ENCODE measurements around the gene DLGAP1. TPM values are rescaled to one million over a fixed set of nuclear protein-coding genes. Genes with fewer than 3 reads are reported as not detected.

The DLGAP1 gene
- polyA plus RNA-seq, 6 donors from 2014 or later = 0.32 TPM; not detected in 5

GRCh38 chr18:3799515-3799914 is 655.6 kb downstream of the DLGAP1 start:
- ATAC-seq (ENCODE audit: low read depth in 2 of 2) (no peak), DNase-seq (no peak)
- no peaks in the 10 kb centered on the region for H3K36me3 Mint-ChIP-seq
- peaks cover 8 to 11% (median 10%) of the 10 kb centered on the region in 3 donors for H3K27me3 Mint-ChIP-seq
- H3K9me3 Mint-ChIP-seq = no peaks in the 10 kb centered on the region
- no peak overlapping the region for H3K27ac Mint-ChIP-seq
- H3K4me3 Mint-ChIP-seq = no peak overlapping the region
- H3K4me1 Mint-ChIP-seq = no peaks in the 10 kb centered on the region

DNA sequence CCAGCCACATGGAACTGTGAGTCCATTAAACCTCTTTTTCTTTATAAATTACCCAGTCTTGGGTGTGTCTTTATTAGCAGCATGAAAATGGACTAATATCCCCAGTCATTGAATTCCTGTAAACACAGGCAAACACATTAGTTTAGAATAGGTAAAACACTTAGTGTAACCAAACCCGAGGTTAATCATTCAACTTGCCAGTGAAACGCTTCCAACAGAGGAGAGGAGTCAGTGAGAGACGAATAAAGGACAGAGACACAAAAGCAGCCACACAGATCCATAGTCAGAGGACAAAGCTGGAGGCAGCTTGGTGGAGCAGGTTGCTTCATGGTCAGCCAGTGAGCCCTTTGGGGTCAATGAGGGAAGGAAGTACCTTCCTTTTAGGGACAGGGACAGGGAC is 657.1 kb downstream of the DLGAP1 start:
- H3K27me3 Mint-ChIP-seq = peaks cover 11 to 15% (median 14%) of the 10 kb centered on the region in 3 donors
- H3K4me3 Mint-ChIP-seq = no peak overlapping the region
- no peaks in the 10 kb centered on the region for H3K9me3 Mint-ChIP-seq
- ATAC-seq (ENCODE audit: low read depth in 2 of 2) (no peak), DNase-seq (no peak)
- no peaks in the 10 kb centered on the region for H3K4me1 Mint-ChIP-seq
- no peak overlapping the region for H3K27ac Mint-ChIP-seq
- H3K36me3 Mint-ChIP-seq = no peaks in the 10 kb centered on the region

DNA sequence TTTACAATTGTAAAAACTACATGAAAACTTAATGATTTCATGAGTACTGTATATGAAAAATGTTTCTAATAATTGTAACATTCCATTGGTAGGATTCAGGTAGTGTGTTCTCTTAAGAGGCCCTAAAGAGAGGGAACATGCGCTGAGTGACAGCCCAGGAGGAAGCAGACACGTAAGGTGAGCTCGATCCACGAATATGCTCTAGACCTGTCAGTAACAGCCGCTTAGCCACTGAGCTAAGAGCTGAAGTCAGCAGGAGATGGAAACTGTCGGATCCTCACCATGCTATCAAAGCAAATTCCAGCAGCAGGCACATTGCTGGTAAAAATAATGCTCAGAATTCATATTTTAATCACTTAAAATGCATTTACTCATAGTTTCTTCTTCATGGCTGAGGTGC is 658.7 kb downstream of the DLGAP1 start:
- H3K4me3 Mint-ChIP-seq = no peak overlapping the region
- ATAC-seq (ENCODE audit: low read depth in 2 of 2) (no peak), DNase-seq (no peak)
- no peaks in the 10 kb centered on the region for H3K36me3 Mint-ChIP-seq
- no peak overlapping the region for H3K27ac Mint-ChIP-seq
- no peaks in the 10 kb centered on the region for H3K9me3 Mint-ChIP-seq
- no peaks in the 10 kb centered on the region for H3K4me1 Mint-ChIP-seq
- H3K27me3 Mint-ChIP-seq = peaks cover 11 to 15% (median 14%) of the 10 kb centered on the region in 3 donors

DNA sequence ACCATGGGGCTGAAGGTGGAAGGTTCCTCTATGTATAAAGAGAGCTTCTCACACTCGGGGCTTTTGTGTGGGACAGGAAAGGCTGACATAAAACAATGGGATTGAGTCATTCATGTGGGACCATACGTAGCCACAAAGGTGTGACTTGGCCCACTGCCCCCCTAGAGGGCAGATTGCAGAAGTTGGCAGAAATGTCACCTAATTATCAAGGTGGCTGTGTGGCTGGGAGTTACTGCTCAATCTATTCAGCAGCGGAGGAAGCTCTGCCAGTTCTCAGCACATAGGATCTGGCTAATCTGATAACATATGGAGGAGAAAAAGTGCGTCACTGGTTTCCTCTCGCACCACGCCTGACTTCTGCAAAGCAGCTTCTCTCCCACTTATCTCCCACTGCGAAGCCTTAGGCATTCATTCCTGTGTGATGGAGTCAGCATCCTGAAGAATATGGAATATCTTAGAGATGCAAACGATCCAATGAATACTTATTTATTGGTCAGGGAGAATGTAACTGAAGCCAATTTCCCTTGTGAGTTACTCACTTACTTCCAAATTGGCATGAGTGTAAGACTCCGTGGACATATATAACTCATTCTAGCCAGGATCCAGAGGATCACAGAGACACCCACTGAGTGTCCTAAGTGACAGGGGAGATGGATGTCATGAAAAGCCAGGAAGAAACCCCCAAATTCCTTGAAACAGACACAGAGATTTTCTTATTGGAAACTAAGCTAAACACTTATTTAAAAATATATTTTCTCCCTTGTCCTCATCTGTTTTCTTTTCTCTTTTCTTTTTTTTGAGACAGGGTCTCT is 660.4 kb downstream of the DLGAP1 start:
- Mint-ChIP-seq H3K4me1 (no peaks in the 10 kb centered on the region), H3K4me3 (no peak overlapping the region), H3K27ac (no peak overlapping the region), H3K9me3 (no peaks in the 10 kb centered on the region), H3K36me3 (no peaks in the 10 kb centered on the region), H3K27me3 (peaks cover 5 to 14% (median 10%) of the 10 kb centered on the region in 3 donors)
- DNase-seq (no peak), ATAC-seq (ENCODE audit: low read depth in 2 of 2) (no peak)

DNA sequence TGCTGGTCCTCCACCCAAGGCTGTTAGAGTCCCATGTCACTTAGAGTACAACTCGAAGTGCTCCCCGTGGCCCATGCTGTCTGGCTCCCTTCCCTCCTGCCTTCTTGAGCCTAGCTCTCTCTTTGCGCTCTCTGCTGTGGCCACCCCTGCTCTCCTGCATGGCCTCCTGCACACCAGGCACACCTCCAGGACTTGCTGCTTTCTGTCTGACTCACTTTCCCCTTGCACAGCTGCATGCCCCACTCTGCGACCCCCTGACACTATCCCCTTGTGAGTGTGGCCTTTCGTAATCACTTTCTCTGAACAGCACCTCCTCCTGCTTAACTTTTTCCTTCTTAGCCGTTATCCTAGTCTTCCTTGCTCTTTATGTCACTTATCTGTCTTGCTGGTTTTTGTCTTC is 661.6 kb downstream of the DLGAP1 start:
- Mint-ChIP-seq H3K4me1 (no peaks in the 10 kb centered on the region), H3K27ac (no peak overlapping the region), H3K4me3 (no peak overlapping the region), H3K27me3 (peaks cover 14 to 20% (median 20%) of the 10 kb centered on the region in 3 donors), H3K36me3 (no peaks in the 10 kb centered on the region), H3K9me3 (no peaks in the 10 kb centered on the region)
- no peak for ATAC-seq (ENCODE audit: low read depth in 2 of 2)
- no peak for DNase-seq

- Mint-ChIP-seq H3K36me3 (no peaks in the 10 kb centered on the region), H3K4me3 (no peak overlapping the region), H3K9me3 (no peaks in the 10 kb centered on the region), H3K4me1 (no peaks in the 10 kb centered on the region), H3K27me3 (peaks cover 14 to 22% (median 19%) of the 10 kb centered on the region in 3 donors), H3K27ac (no peak overlapping the region)
- DNase-seq (no peak), ATAC-seq (ENCODE audit: low read depth in 2 of 2) (no peak)
Observed at GRCh38 chr18:3793111-3793510, 662.0 kb downstream of the DLGAP1 start.

GRCh38 chr18:3792711-3793110 is 662.4 kb downstream of the DLGAP1 start:
- Mint-ChIP-seq H3K4me1 (no peaks in the 10 kb centered on the region), H3K4me3 (no peak overlapping the region), H3K36me3 (no peaks in the 10 kb centered on the region), H3K27me3 (peaks cover 16 to 26% (median 20%) of the 10 kb centered on the region in 3 donors), H3K27ac (no peak overlapping the region), H3K9me3 (no peaks in the 10 kb centered on the region)
- no peak for DNase-seq
- ATAC-seq (ENCODE audit: low read depth in 2 of 2) = no peak

DNA sequence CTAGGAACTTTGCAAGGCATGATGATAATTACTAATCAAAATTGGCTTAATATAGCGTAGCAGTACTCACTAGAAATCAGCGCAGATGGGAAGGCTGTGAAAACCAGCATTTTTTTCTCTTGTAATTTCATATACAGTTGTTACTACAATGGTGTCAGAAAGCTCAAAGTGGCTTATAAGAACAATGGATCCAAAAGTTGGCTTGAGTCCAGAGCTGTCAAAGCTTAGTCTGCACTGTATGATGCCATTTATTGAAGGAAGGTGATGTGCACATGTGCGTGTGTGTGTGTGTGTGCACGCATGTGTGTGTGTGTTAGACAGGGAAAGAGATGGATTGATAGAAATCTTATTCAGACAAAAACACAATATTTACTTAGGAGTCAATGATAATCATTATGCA is 663.9 kb downstream of the DLGAP1 start:
- Mint-ChIP-seq H3K9me3 (no peaks in the 10 kb centered on the region), H3K36me3 (no peaks in the 10 kb centered on the region), H3K27me3 (peaks cover 23 to 27% (median 24%) of the 10 kb centered on the region in 3 donors), H3K4me3 (no peak overlapping the region), H3K27ac (no peak overlapping the region), H3K4me1 (no peaks in the 10 kb centered on the region)
- DNase-seq (no peak), ATAC-seq (ENCODE audit: low read depth in 2 of 2) (no peak)

DNA sequence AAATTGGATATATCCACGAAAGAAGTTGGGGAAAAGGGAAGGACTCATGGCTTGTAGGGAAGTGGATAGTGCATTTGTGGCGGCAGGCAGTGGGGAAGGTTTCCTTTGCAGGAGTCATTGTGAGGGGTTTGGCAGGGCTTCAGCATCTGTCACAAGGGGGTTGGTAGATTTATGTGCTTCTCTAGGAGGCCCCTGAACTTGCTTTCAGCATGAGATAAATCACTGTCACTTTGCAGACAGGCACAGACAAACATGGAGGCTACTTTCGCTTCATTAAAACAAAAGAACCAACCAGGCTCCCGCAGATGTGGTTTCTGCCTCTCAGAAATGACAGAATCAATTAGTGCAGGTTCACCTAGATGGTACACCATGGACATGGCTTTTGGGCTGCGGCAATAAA is 664.4 kb downstream of the DLGAP1 start:
- Mint-ChIP-seq H3K4me3 (no peak overlapping the region), H3K36me3 (no peaks in the 10 kb centered on the region), H3K27me3 (peaks cover 24 to 28% (median 27%) of the 10 kb centered on the region in 3 donors), H3K9me3 (peaks cover 0 to 2% (median 0%) of the 10 kb centered on the region in 7 donors), H3K4me1 (no peaks in the 10 kb centered on the region), H3K27ac (no peak overlapping the region)
- no peak for ATAC-seq (ENCODE audit: low read depth in 2 of 2)
- DNase-seq = no peak

DNA sequence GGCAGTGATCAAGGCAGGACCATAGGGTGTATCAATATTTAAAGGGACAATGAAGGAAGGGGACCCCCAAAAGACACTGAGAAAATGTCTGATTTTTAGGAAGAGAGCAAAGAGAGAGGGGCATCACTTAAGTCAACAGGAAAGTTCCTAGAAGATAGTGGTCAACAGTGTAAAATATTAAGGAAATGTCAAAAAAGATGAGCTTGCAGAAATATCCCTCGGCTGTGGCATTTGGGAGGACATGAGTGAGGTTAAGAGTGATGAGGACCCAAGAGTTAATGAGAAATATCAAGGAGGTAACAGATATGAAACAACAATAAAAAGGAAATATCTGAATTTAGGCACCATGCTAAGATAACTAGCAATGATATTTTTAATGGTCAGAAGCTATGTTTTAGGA is 665.6 kb downstream of the DLGAP1 start:
- H3K27ac Mint-ChIP-seq = no peak overlapping the region
- no peak overlapping the region for H3K4me3 Mint-ChIP-seq
- no peak for DNase-seq

DNA sequence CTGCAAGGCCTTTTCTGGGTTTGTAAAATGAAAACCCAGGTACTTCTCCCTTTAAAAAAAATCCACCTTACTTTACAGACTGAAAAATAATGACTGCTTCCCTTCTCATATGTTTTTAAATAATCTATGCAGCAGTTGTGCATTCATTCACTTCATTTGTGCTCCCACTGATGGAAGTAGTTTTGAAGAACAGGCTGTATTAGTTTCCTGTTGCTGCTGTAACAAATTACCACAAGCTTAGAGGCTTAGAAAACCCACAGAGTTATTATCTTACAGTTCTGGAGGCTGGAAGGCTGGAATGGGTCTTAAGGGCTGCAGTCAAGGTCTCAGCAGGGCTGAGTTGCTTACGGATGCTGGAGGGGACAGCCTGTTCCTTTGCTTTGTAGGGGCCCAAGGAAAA is 670.2 kb downstream of the DLGAP1 start:
- peaks cover 19 to 36% (median 24%) of the 10 kb centered on the region in 3 donors for H3K27me3 Mint-ChIP-seq
- no peak for ATAC-seq (ENCODE audit: low read depth in 2 of 2)
- no peak for DNase-seq
- peaks cover 0 to 5% (median 3%) of the 10 kb centered on the region in 7 donors for H3K9me3 Mint-ChIP-seq
- H3K36me3 Mint-ChIP-seq = no peaks in the 10 kb centered on the region
- H3K27ac Mint-ChIP-seq = no peak overlapping the region
- no peak overlapping the region for H3K4me3 Mint-ChIP-seq
- no peaks in the 10 kb centered on the region for H3K4me1 Mint-ChIP-seq

More for the DNA sequence above, 665.6 kb downstream of the DLGAP1 start:
- ATAC-seq (ENCODE audit: low read depth in 2 of 2) = no peak
- Mint-ChIP-seq H3K9me3 (peaks cover 0 to 5% (median 3%) of the 10 kb centered on the region in 7 donors), H3K27me3 (peaks cover 27 to 34% (median 28%) of the 10 kb centered on the region in 3 donors), H3K36me3 (no peaks in the 10 kb centered on the region), H3K4me1 (no peaks in the 10 kb centered on the region)

DNA sequence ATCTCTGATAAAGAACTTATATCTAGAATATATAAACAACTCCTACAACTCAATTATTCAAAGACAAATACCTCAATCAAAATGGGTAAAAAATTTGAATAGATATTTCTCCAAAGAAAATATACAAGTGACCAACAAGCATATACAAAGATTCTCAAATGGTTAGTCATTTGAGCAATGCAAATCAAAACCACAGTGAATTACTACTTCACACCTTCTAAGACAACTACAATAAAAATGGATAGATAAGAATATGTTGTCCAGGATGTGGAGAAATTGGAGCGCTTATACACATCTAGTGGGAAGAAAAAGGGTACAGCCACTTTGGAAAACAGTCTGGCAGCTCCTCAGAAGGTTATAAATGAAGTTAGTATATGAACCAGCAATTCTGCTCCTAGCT is 672.2 kb downstream of the DLGAP1 start:
- H3K27me3 Mint-ChIP-seq = peaks cover 10 to 30% (median 14%) of the 10 kb centered on the region in 3 donors
- H3K27ac Mint-ChIP-seq = no peak overlapping the region
- H3K4me1 Mint-ChIP-seq = no peaks in the 10 kb centered on the region
- no peak overlapping the region for H3K4me3 Mint-ChIP-seq
- peaks cover 0 to 5% (median 3%) of the 10 kb centered on the region in 7 donors for H3K9me3 Mint-ChIP-seq
- DNase-seq = no peak
- ATAC-seq (ENCODE audit: low read depth in 2 of 2) = no peak
- no peaks in the 10 kb centered on the region for H3K36me3 Mint-ChIP-seq

DNA sequence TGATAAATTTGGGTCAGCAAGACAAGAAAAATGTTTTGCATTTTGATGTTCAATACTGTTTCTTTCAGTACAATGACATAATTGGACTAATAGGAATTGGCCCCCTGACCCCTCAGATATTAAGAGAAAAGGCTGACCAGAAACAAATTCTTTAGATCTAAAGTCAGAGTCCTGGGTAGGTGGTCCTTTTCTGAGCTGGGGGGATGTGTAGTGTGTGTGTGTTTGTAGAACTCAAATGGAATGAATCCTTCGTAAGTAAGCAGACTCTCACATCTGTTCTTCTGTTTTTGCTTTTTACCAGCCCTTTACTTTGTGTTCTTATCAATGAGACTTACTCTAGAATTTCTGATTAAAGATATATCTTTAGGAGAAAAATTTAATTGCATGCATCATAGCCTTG is 677.4 kb downstream of the DLGAP1 start:
- H3K36me3 Mint-ChIP-seq = no peaks in the 10 kb centered on the region
- DNase-seq (no peak), ATAC-seq (ENCODE audit: low read depth in 2 of 2) (no peak)
- no peak overlapping the region for H3K27ac Mint-ChIP-seq
- no peaks in the 10 kb centered on the region for H3K9me3 Mint-ChIP-seq
- no peaks in the 10 kb centered on the region for H3K4me1 Mint-ChIP-seq
- peaks cover 13 to 15% (median 14%) of the 10 kb centered on the region in 3 donors for H3K27me3 Mint-ChIP-seq
- no peak overlapping the region for H3K4me3 Mint-ChIP-seq

DNA sequence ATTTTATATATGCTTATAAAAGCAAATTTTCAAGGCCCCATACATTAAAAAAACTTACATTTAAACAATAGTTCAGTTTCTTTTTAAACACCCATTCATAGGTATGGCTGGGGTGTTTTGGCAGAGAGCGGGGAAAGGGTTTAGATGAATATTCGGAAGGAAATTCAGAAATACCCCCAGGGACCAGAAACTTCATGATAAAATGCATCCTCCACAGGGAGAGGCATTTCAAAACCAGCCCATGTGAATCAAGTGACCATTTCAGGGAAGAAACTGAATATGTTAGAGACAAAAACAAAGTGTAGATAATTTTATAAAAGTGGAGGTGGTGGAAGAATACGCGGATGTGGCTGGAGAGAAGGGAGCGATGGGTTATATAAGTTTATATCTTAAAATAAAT is 678.0 kb downstream of the DLGAP1 start:
- ATAC-seq (ENCODE audit: low read depth in 2 of 2) = no peak
- peaks cover 3 to 4% (median 3%) of the 10 kb centered on the region in 3 donors for H3K4me1 Mint-ChIP-seq

More for the DNA sequence above, 678.0 kb downstream of the DLGAP1 start:
- no peak overlapping the region for H3K27ac Mint-ChIP-seq
- no peaks in the 10 kb centered on the region for H3K36me3 Mint-ChIP-seq
- peak overlapping the region in 1 of 8 donors; percentile 60 for H3K4me3 Mint-ChIP-seq
- DNase-seq = no peak
- peaks cover 13 to 21% (median 20%) of the 10 kb centered on the region in 3 donors for H3K27me3 Mint-ChIP-seq
- H3K9me3 Mint-ChIP-seq = no peaks in the 10 kb centered on the region
